A673 (cell line): ENCODE data around the gene GPA33.

Source experiments
- CTCF ChIP-seq: fragments of 300-800, 200-600 bp; sonication (generic); conservative IDR thresholded peaks from 2 replicates; pipeline ENCODE4 v1.5.1; 2017; ENCODE audit warnings: low read depth, mild to moderate bottlenecking, antibody characterized with exemption, low read length, moderate library complexity, mixed read lengths
- EZH2 ChIP-seq: fragments of 200-600 bp; sonication (generic); IDR thresholded peaks from 2 replicates; pipeline ENCODE4 v1.6.1; 2017; ENCODE audit warnings: borderline replicate concordance, low read depth, mild to moderate bottlenecking, mixed read lengths, antibody characterized with exemption, low read length; ENCODE audit not compliant: poor library complexity, severe bottlenecking

GRCh38 chr1:167137332-167137781, 47.2 kb upstream of the GPA33 start:
- TF ChIP-seq CTCF (no peak), EZH2 (no peak)
